ENCODE data around the gene ZNF554.
"Not testable (repeated sequence)": the region's sequence is repeated elsewhere in the genome, so short reads cannot be mapped to it uniquely, and the experiment has no call there.

The ZNF554 gene

GRCh38 chr19:2867025-2867991 is 47.6 kb downstream of the ZNF554 start, which contains the start of gene ZNF556:
TSS of gene ZNF556 (plus strand) at chr19:2867335. CDS start at chr19:2867422, 87 bp downstream.
- no peak for DNase-seq (ENCODE audit: low read depth)

- DNase-seq (ENCODE audit: low read depth) = no peak
Observed at GRCh38 chr19:2869618-2870017, 50.0 kb downstream of the ZNF554 start.

- not testable (repeated sequence) for DNase-seq (ENCODE audit: low read depth)
Observed at GRCh38 chr19:2872175-2872574, 52.5 kb downstream of the ZNF554 start.

GRCh38 chr19:2877398-2878331 is 58.0 kb downstream of the ZNF554 start:
- DNase-seq (ENCODE audit: low read depth) = no peak

- DNase-seq (ENCODE audit: low read depth) = no peak
Observed at GRCh38 chr19:2883686-2884439, 64.2 kb downstream of the ZNF554 start.

- DNase-seq (ENCODE audit: low read depth) = no peak
Observed at GRCh38 chr19:2885736-2886135, 66.1 kb downstream of the ZNF554 start.
